PC-9 (cell line): ENCODE results near the gene CAMTA1. TPM values are rescaled to one million over a fixed set of nuclear protein-coding genes. Genes with fewer than 3 reads are reported as not detected.

Experiments used
- BruUV-seq: library from RNA; stranded (reverse); fragments of 400-500 nt; replicated peaks from 2 replicates; lab custom pipeline; 2021; lab: Mats Ljungman, UMichigan
- CTCF ChIA-PET: fragments of 300-600 bp; sonication (Branson Sonifier 250); formaldehyde crosslinking; loops from one replicate; lab custom pipeline; 2022; ENCODE audit warnings: antibody characterized with exemption; lab: Charles Lee
- POLR2A ChIA-PET: fragments of 300-600 bp; sonication (Branson Sonifier 250); formaldehyde crosslinking; loops from one replicate; lab custom pipeline; 2022; ENCODE audit warnings: antibody characterized with exemption; ENCODE audit not compliant: unreplicated experiment; lab: Charles Lee
- DNase-seq, 2 experiments: peaks; one replicate each; pipeline versions ENCODE4 v3.0.0 to v3.0.0-alpha.2; 2015 to 2022; ENCODE audit warnings: mixed read lengths in 1 of 2
- H2AFZ ChIP-seq: fragments of 200-600 bp; sonication (generic); 2 replicates; pipeline ENCODE4 v1.8.1; 2017; ENCODE audit warnings: antibody characterized with exemption
- H3F3A ChIP-seq: fragments of 200-600 bp; sonication (generic); 2 replicates; pipeline ENCODE4 v1.8.1; 2017; ENCODE audit warnings: antibody characterized with exemption, mild to moderate bottlenecking, low read depth; ENCODE audit not compliant: insufficient read depth
- H3K27ac ChIP-seq: fragments of 200-600 bp; sonication (generic); 2 replicates; pipeline ENCODE4 v1.6.1; 2016; ENCODE audit warnings: mixed run types
- H3K27me3 ChIP-seq: fragments of 200-600 bp; sonication (generic); 2 replicates; pipeline ENCODE4 v1.6.1; 2016; ENCODE audit warnings: low read depth, mixed run types; ENCODE audit not compliant: insufficient read depth
- H3K36me3 ChIP-seq: fragments of 200-600 bp; sonication (generic); 2 replicates; pipeline ENCODE4 v1.6.1; 2016; ENCODE audit warnings: low read depth, mixed run types
- H3K4me1 ChIP-seq: fragments of 200-600 bp; sonication (generic); replicated peaks from 2 replicates; pipeline ENCODE4 v1.6.1; 2016; ENCODE audit warnings: mixed run types; ENCODE audit not compliant: insufficient read depth
- H3K4me2 ChIP-seq: fragments of 200-600 bp; sonication (generic); 2 replicates; pipeline ENCODE4 v1.6.1; 2017; ENCODE audit warnings: mixed run types
- H3K4me3 ChIP-seq: fragments of 200-600 bp; sonication (generic); 2 replicates; pipeline ENCODE4 v1.6.1; 2016; ENCODE audit warnings: mixed run types
- H3K79me2 ChIP-seq: fragments of 200-600 bp; sonication (generic); 2 replicates; pipeline ENCODE4 v1.6.1; 2017; ENCODE audit warnings: low read depth, mixed run types
- H3K9me2 ChIP-seq: fragments of 200-600 bp; sonication (generic); 2 replicates; pipeline ENCODE4 v1.8.1; 2017; ENCODE audit warnings: mild to moderate bottlenecking; ENCODE audit not compliant: insufficient read depth
- H3K9me3 ChIP-seq: fragments of 200-600 bp; sonication (generic); 2 replicates; pipeline ENCODE4 v1.8.1; 2016; ENCODE audit warnings: low read depth; ENCODE audit not compliant: insufficient read depth
- H4K20me1 ChIP-seq: fragments of 200-600 bp; sonication (generic); 2 replicates; pipeline ENCODE4 v1.8.1; 2017; ENCODE audit not compliant: insufficient read depth
- CTCF ChIP-seq: fragments of 200-600 bp; sonication (generic); conservative IDR thresholded peaks from 2 replicates; pipeline ENCODE4 v1.6.1; 2017; ENCODE audit warnings: mixed run types, antibody characterized with exemption, mild to moderate bottlenecking, moderate library complexity
- EZH2 ChIP-seq: fragments of 200-600 bp; sonication (generic); IDR thresholded peaks from 2 replicates; pipeline ENCODE4 v1.8.0; 2017; ENCODE audit warnings: antibody characterized with exemption, low read depth
- intact Hi-C: fragments of 100-400 bp; cut with micrococcal nuclease; formaldehyde crosslinking; loops from one replicate; pipeline ENCODE4 v1.10.0; 2022; ENCODE audit not compliant: unreplicated experiment
- total RNA-seq: library from RNA; stranded (reverse); gene quantifications from 2 replicates; pipeline ENCODE4 v1.2.3, GENCODE V29; 2021

CAMTA1 gene
- total RNA-seq, 1 experiment from 2014 or later, result 72.3 TPM

DNA sequence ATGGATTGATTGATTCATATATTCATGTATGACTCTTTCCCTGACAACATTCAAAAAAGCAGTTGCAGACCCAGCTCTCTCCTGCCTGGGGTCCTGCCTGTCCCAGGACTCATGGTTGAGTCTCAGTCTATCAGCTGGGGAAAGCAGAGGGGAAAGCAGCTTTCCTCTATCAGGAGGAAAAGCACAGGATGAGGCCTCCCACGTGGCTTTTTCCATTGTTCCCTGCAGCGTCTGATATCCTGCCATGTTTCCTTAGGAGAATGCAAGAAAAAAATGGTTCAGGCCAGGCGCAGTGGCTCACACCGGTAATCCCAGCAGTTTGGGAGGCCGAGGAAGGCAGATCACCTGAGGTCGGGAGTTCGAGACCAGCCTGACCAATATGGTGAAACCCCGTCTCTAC, 852.8 kb downstream of the CAMTA1 start:
- Histone ChIP-seq H3F3A (no peaks in the 10 kb centered on the region), H3K4me1 (no peaks in the 10 kb centered on the region), H3K9me3 (no peaks in the 10 kb centered on the region), H3K9me2 (no peaks in the 10 kb centered on the region), H3K36me3 (no peaks in the 10 kb centered on the region), H3K4me2 (no peak overlapping the region), H2AFZ (no peak overlapping the region), H3K4me3 (no peak overlapping the region), H3K27me3 (peaks cover 88% of the 10 kb centered on the region), H3K27ac (no peak overlapping the region), H4K20me1 (no peaks in the 10 kb centered on the region), H3K79me2 (no peaks in the 10 kb centered on the region)
- POLR2A ChIA-PET, result no interaction called here
- no peak for TF ChIP-seq CTCF
- TF ChIP-seq EZH2, result no peak
- intact Hi-C loops, result no loop called here
- CTCF ChIA-PET, result no interaction called here
- no TSS peak for BruUV-seq
- DNase-seq, result no peak

DNA sequence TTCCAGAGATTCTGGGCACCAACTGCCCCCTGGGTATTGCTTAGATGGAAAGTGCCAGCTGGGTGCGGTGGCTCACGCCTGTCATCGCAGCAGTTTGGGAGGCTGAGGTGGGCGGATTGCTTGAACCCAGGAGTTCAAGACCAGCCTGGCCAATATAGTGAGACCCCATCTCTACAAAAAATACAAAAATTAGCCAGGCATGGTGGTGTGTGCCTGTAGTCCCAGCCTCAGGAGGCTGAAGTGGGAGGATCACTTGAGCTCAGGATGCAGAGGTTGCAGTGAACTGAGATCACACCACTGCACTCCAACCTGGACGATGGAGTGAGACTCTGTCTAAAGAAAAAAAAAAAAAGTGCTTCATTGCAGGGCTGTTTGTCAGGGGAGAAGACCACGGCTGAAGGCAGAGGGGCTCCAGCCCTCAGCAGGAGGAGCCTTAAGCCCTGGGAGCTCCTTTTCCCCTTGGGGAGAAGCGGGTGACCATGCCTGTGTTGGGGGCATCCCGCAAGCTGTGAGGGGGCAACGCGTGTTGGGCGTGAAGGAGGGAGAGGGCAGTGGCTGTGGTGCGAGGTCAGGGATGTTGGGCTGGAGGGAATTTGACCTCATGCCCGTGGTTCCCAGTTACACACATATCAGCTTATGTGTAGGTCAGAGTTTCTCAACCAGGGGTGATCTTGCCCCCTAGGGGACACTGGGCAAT, 854.3 kb downstream of the CAMTA1 start:
- no TSS peak for BruUV-seq
- H3K27me3 ChIP-seq, result peaks cover 87% of the 10 kb centered on the region
- no peak overlapping the region for H3K27ac ChIP-seq
- H3K4me2 ChIP-seq, result no peak overlapping the region
- H2AFZ ChIP-seq, result no peak overlapping the region
- H3K36me3 ChIP-seq, result no peaks in the 10 kb centered on the region
- no peaks in the 10 kb centered on the region for H3K9me3 ChIP-seq
- no peaks in the 10 kb centered on the region for H3F3A ChIP-seq
- intact Hi-C loops, result no loop called here
- H3K4me3 ChIP-seq, result no peak overlapping the region
- no peak for DNase-seq
- CTCF ChIA-PET, result interaction anchor here (0.6 kb wide), 1 partner anchor 335 kb away, joined by 9 read pairs; no protein-coding TSS in a partner anchor
- POLR2A ChIA-PET, result no interaction called here
- no peaks in the 10 kb centered on the region for H3K79me2 ChIP-seq
- H3K4me1 ChIP-seq, result no peaks in the 10 kb centered on the region
- TF ChIP-seq EZH2 (no peak), CTCF (no peak)
- no peaks in the 10 kb centered on the region for H4K20me1 ChIP-seq
- no peaks in the 10 kb centered on the region for H3K9me2 ChIP-seq

- no peak for DNase-seq
- Histone ChIP-seq H3K4me2 (no peak overlapping the region), H3F3A (no peaks in the 10 kb centered on the region), H3K9me2 (no peaks in the 10 kb centered on the region), H3K36me3 (no peaks in the 10 kb centered on the region), H3K9me3 (no peaks in the 10 kb centered on the region), H3K4me3 (no peak overlapping the region), H4K20me1 (no peaks in the 10 kb centered on the region), H3K27me3 (peaks cover 81% of the 10 kb centered on the region), H3K79me2 (no peaks in the 10 kb centered on the region), H2AFZ (no peak overlapping the region), H3K4me1 (no peaks in the 10 kb centered on the region), H3K27ac (no peak overlapping the region)
- intact Hi-C loops, result no loop called here
- BruUV-seq, result no TSS peak
- POLR2A ChIA-PET, result no interaction called here
- TF ChIP-seq EZH2 (no peak), CTCF (no peak)
- CTCF ChIA-PET, result no interaction called here
Measured at GRCh38 chr1:7640350-7640749, 855.1 kb downstream of the CAMTA1 start.
